ENCODE measurements around the gene MYO3B.

DNA sequence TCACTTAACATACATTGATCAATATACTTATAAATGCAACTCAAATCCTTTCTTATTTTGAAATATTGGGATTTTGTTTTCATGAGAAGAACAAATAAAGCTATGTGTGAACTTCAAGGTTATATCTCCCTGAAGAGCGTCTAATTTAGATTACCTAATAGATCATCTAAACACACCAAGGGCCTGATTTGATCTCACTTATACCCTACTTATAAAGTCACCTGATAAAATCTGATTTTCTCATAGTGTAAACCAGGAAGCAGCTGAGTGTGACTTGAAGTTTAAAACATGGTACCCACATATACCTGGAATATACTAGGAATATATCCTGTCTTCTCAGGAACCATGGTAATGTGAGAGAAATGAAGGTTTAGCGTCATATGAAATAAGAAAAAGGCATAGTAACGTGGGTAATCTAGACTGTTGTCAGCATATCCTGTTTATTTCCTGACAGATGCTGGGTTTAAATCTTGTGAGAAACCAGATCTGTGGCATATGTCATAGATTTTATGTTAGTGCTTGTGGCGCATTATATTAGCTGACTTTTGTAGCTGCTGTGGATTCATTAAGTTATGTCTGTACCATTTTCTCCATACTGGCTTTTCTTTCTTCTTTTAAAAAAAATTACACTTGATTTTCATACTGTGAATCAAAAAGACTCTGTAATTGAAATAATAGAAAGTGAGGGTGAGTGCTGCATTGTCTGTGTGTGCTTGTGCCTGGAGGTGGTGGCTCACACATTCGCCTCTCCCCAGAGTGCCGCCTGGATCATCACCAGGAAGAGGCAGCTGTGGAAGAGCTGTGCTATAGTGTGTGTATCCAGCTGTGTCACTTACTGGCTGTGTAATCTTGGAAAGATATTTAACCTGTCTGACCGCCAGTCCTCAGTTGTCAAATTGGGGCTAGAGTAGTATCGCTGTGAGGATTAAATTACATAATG lies 164.0 kb downstream of the MYO3B start:
- TF ChIP-seq ZFX (IDR thresholded peaks at IDR 0.05), result no peak
- TF ChIP-seq, protein P1, sequence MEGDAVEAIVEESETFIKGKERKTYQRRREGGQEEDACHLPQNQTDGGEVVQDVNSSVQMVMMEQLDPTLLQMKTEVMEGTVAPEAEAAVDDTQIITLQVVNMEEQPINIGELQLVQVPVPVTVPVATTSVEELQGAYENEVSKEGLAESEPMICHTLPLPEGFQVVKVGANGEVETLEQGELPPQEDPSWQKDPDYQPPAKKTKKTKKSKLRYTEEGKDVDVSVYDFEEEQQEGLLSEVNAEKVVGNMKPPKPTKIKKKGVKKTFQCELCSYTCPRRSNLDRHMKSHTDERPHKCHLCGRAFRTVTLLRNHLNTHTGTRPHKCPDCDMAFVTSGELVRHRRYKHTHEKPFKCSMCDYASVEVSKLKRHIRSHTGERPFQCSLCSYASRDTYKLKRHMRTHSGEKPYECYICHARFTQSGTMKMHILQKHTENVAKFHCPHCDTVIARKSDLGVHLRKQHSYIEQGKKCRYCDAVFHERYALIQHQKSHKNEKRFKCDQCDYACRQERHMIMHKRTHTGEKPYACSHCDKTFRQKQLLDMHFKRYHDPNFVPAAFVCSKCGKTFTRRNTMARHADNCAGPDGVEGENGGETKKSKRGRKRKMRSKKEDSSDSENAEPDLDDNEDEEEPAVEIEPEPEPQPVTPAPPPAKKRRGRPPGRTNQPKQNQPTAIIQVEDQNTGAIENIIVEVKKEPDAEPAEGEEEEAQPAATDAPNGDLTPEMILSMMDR (conservative IDR thresholded peaks at IDR 0.05), result no peak
